T-helper 2 cell treated with Interferon-gamma antibody and Interleukin-4, amounts not matched to agents 5 μg/mL and 100 μg/mL, for 36 hours (primary cell): ENCODE data around the gene SLC22A4.
A peak's percentile ranks its signal among the peaks of the same experiment; 100 is the strongest.

Source experiments
- DNase-seq: peaks from one replicate; pipeline ENCODE4 v3.0.0; 2021; ENCODE audit warnings: low spot score
- H3K27ac Mint-ChIP-seq: one replicate; pipeline ENCODE4 v1.8.0; 2021; ENCODE audit warnings: mild to moderate bottlenecking, mixed read lengths
- H3K27me3 Mint-ChIP-seq: one replicate; pipeline ENCODE4 v1.8.0; 2021; ENCODE audit warnings: low read depth, mixed read lengths
- H3K36me3 Mint-ChIP-seq: one replicate; pipeline ENCODE4 v1.8.0; 2021; ENCODE audit warnings: low read depth, mixed read lengths
- H3K4me1 Mint-ChIP-seq: one replicate; pipeline ENCODE4 v1.8.0; 2021; ENCODE audit warnings: low read depth, mixed read lengths
- H3K4me3 Mint-ChIP-seq: one replicate; pipeline ENCODE4 v1.8.0; 2022; ENCODE audit warnings: mild to moderate bottlenecking, moderate library complexity, mixed read lengths
- H3K9me3 Mint-ChIP-seq: one replicate; pipeline ENCODE4 v1.8.0; 2021; ENCODE audit warnings: mixed read lengths

The SLC22A4 gene

DNA sequence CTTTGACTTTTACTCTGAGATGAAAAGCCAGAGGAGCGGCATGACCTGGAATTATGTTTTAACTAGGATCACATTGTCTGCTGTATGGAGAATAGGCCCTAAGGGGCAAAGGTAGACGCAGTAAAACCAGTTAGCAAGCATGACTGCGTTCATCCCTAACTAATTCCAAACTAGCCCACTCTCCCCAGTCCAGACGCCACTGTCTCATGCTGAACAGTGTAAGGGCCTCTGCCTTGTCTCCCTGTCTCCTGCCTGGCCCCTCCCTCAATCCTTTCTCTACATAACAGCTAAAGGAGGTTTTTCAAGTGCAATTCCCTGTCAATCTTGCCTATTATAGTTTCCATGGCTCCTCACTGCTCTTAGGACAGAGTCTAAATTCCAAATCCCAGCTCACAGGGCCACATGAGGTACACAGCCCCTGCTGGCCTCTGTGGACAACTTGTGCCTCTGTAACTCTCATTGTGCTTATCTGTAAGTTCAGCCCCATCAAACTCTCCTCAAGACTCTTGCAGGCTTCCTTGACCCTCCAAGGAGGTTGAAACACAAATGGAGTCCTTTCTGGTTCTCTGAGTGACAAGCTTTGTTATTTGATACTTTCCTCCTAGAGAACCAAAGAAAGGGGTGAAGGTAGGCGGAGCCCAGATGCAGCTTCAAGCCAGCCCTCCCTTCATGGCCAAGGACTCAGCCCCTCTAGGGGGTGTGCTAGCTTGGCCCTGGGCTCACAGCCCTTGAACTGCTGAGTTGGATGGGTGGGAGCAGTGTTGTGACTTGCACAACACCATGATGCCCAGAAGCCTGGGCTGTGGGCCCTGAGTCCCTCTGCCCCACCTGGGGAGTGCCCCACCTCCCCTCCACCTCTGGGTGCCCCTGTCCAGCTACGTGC is 16.0 kb upstream of the SLC22A4 start:
- DNase-seq = no peak
- Mint-ChIP-seq H3K4me3 (no peak overlapping the region), H3K4me1 (no peaks in the 10 kb centered on the region), H3K27me3 (peaks cover 5% of the 10 kb centered on the region), H3K9me3 (no peaks in the 10 kb centered on the region), H3K27ac (no peak overlapping the region), H3K36me3 (no peaks in the 10 kb centered on the region)

DNA sequence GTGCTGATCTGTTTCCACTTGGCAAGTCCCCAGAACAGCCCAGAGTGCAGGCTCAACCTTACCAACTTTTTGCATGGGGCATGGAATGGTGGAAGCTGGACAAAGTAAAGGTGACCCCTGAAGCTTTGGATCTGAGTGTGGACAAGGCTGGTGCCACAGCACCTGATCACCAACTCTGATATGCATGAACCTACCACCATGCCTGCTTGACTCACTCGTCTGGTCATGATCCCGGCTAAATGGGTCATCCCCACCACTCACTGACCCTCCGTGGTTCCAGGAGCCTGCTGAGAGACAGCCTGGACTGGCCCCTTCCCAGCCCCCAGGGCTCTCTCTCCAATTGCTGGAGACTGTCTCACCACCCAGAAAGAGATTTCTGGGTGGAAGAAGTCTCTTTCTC is 14.4 kb upstream of the SLC22A4 start:
- no peaks in the 10 kb centered on the region for H3K36me3 Mint-ChIP-seq
- H3K27ac Mint-ChIP-seq = no peak overlapping the region
- H3K9me3 Mint-ChIP-seq = no peaks in the 10 kb centered on the region
- DNase-seq = no peak
- H3K27me3 Mint-ChIP-seq = peaks cover 3% of the 10 kb centered on the region
- H3K4me3 Mint-ChIP-seq = no peak overlapping the region
- no peaks in the 10 kb centered on the region for H3K4me1 Mint-ChIP-seq

DNA sequence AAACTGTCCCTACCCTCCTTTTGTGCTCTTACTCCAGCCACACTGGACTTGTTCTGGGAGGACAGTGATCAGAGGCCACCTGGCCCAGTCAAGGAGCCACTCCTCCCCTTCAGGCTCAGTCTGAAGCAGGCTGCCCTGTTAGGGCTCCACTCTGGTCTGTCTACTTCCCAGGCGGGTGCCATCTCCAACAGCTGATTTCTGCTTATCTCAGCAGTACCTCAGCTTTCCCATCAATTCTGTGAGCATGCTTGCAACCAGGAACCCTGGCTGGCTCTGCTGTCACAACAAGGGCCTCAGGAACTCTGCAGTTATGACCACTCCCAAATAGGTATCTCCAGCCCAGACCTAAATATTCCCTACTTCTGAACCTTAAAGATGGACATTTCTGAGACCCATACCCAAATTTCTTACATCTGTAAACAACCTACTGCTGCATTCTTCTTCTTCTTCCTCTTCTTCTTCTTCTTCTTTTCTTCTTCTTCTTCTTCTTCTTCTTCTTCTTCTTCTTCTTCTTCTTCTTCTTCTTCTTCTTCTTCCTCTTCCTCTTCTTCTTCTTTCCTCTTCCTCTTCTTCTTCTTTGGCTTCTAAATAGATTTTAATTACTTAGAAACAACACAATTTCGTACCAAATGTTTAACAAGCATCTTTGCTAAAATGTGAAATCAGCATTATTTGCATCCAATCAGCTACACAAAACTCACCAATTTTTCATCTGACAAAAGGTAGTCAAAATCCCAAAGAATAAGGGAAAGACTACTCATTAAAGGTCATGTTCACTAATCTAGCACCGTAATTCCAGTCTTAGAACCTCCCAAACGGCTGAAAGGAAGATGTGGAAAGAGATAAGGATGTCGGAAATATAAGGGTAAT is 13.6 kb upstream of the SLC22A4 start:
- H3K4me1 Mint-ChIP-seq = no peaks in the 10 kb centered on the region
- H3K27me3 Mint-ChIP-seq = peaks cover 3% of the 10 kb centered on the region
- H3K9me3 Mint-ChIP-seq = no peaks in the 10 kb centered on the region
- no peak for DNase-seq
- H3K4me3 Mint-ChIP-seq = no peak overlapping the region
- H3K36me3 Mint-ChIP-seq = no peaks in the 10 kb centered on the region
- H3K27ac Mint-ChIP-seq = no peak overlapping the region

- Mint-ChIP-seq H3K9me3 (no peaks in the 10 kb centered on the region), H3K4me3 (no peak overlapping the region), H3K4me1 (no peaks in the 10 kb centered on the region), H3K27me3 (peaks cover 3% of the 10 kb centered on the region), H3K27ac (no peak overlapping the region), H3K36me3 (no peaks in the 10 kb centered on the region)
- DNase-seq = no peak
Measured at GRCh38 chr5:132281856-132282614, 12.2 kb upstream of the SLC22A4 start.

- no peaks in the 10 kb centered on the region for H3K4me1 Mint-ChIP-seq
- no peaks in the 10 kb centered on the region for H3K9me3 Mint-ChIP-seq
- no peaks in the 10 kb centered on the region for H3K36me3 Mint-ChIP-seq
- H3K4me3 Mint-ChIP-seq = no peak overlapping the region
- no peak for DNase-seq
- H3K27ac Mint-ChIP-seq = no peak overlapping the region
- peaks cover 3% of the 10 kb centered on the region for H3K27me3 Mint-ChIP-seq
Measured at GRCh38 chr5:132283423-132284043, 10.7 kb upstream of the SLC22A4 start.

- H3K4me3 Mint-ChIP-seq = no peak overlapping the region
- H3K4me1 Mint-ChIP-seq = peaks cover 4% of the 10 kb centered on the region
- H3K36me3 Mint-ChIP-seq = no peaks in the 10 kb centered on the region
- H3K27me3 Mint-ChIP-seq = no peaks in the 10 kb centered on the region
- no peak for DNase-seq
- no peak overlapping the region for H3K27ac Mint-ChIP-seq
- no peaks in the 10 kb centered on the region for H3K9me3 Mint-ChIP-seq
Measured at GRCh38 chr5:132289097-132289496, 5.1 kb upstream of the SLC22A4 start.

- Mint-ChIP-seq H3K27me3 (no peaks in the 10 kb centered on the region), H3K9me3 (no peaks in the 10 kb centered on the region), H3K4me3 (no peak overlapping the region), H3K36me3 (no peaks in the 10 kb centered on the region), H3K4me1 (peaks cover 19% of the 10 kb centered on the region), H3K27ac (no peak overlapping the region)
- DNase-seq = no peak
Measured at GRCh38 chr5:132291026-132291425, 3.2 kb upstream of the SLC22A4 start.

GRCh38 chr5:132293066-132293991 is 865 bp upstream of the SLC22A4 start:
- DNase-seq = peak; percentile 82
- Mint-ChIP-seq H3K4me3 (peak overlapping the region; percentile 91), H3K27me3 (no peaks in the 10 kb centered on the region), H3K36me3 (no peaks in the 10 kb centered on the region), H3K4me1 (peaks cover 23% of the 10 kb centered on the region), H3K9me3 (no peaks in the 10 kb centered on the region), H3K27ac (peak overlapping the region; percentile 73)

- peak overlapping the region; percentile 91 for H3K4me3 Mint-ChIP-seq
- no peaks in the 10 kb centered on the region for H3K27me3 Mint-ChIP-seq
- H3K9me3 Mint-ChIP-seq = no peaks in the 10 kb centered on the region
- peak; percentile 78 for DNase-seq
- peak overlapping the region; percentile 73 for H3K27ac Mint-ChIP-seq
- H3K4me1 Mint-ChIP-seq = peaks cover 24% of the 10 kb centered on the region
- no peaks in the 10 kb centered on the region for H3K36me3 Mint-ChIP-seq
Measured at GRCh38 chr5:132294728-132295504, 722 bp downstream of the SLC22A4 start.

- H3K27me3 Mint-ChIP-seq = no peaks in the 10 kb centered on the region
- no peak for DNase-seq
- no peaks in the 10 kb centered on the region for H3K36me3 Mint-ChIP-seq
- peaks cover 24% of the 10 kb centered on the region for H3K4me1 Mint-ChIP-seq
- peak overlapping the region; percentile 91 for H3K4me3 Mint-ChIP-seq
- no peak overlapping the region for H3K27ac Mint-ChIP-seq
- H3K9me3 Mint-ChIP-seq = no peaks in the 10 kb centered on the region
Measured at GRCh38 chr5:132295505-132296411, 1.6 kb downstream of the SLC22A4 start.

DNA sequence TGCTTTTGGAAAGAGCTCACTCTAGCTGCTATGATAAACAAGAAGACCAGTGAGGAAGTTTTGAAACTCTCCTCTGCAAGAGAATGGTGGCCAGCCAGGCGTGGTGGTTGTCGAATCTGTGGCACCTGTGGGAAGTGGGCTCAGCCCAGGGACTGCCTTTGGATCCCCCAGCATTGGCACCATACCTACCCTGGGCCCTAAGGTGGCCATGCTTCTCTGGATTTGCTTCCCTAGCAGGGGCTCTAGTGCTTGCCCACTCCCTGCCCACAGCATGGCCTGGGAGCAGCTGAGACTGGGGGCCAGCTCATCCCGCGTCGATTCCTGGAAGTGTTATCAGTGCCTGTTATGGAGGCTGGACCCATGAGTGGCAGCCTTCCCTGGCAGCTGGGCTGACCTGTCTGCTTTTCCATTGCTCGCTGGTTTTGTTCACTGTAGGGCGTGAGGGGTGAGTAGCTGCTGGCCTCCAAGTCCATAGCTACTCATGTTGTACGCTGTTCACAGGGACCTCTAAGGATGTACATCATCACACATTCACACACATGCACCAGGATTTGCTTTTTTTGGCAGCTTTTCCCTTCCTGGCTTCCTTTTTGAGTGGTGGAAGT is 2.3 kb downstream of the SLC22A4 start:
- no peak for DNase-seq
- Mint-ChIP-seq H3K27ac (no peak overlapping the region), H3K9me3 (no peaks in the 10 kb centered on the region), H3K36me3 (no peaks in the 10 kb centered on the region), H3K4me3 (no peak overlapping the region), H3K4me1 (peaks cover 24% of the 10 kb centered on the region), H3K27me3 (no peaks in the 10 kb centered on the region)
